ENCODE results near the gene PERP.

The PERP gene

GRCh38 chr6:138113588-138114210, 6.5 kb upstream of the PERP start:
- Histone ChIP-seq H3K9me3 (ENCODE audit: insufficient read depth, low read length) (no peaks in the 10 kb centered on the region), H3K4me3 (ENCODE audit: insufficient read length, low read depth) (no peak overlapping the region), H3K9ac (ENCODE audit: insufficient read length, low read depth) (no peak overlapping the region), H3K36me3 (ENCODE audit: insufficient read depth, insufficient read length, low read length) (no peaks in the 10 kb centered on the region), H3K4me1 (ENCODE audit: insufficient read depth, insufficient read length) (no peaks in the 10 kb centered on the region), H3K27me3 (ENCODE audit: insufficient read depth, insufficient read length) (peaks cover 4% of the 10 kb centered on the region)
- no peak for TF ChIP-seq YY1 (IDR thresholded peaks at IDR 0.05; ENCODE audit: insufficient read depth, insufficient read length)
- no peak for TF ChIP-seq ZNF274 (IDR thresholded peaks at IDR 0.05; ENCODE audit: low read depth, low read length)
- no peak for TF ChIP-seq SUZ12 (IDR thresholded peaks at IDR 0.05; ENCODE audit: extremely low read depth, insufficient read depth, insufficient read length)
- DNase-seq (ENCODE audit: low read depth, low spot score), result no peak

GRCh38 chr6:138110229-138110628, 3.0 kb upstream of the PERP start:
- no peak for DNase-seq (ENCODE audit: low read depth, low spot score)
- no peaks in the 10 kb centered on the region for H3K36me3 ChIP-seq (ENCODE audit: insufficient read depth, insufficient read length, low read length)

GRCh38 chr6:138109042-138109997, 2.1 kb upstream of the PERP start:
- peak; percentile 28 for DNase-seq (ENCODE audit: low read depth, low spot score)
- Histone ChIP-seq H3K9ac (ENCODE audit: insufficient read length, low read depth) (no peak overlapping the region), H3K4me1 (ENCODE audit: insufficient read depth, insufficient read length) (no peaks in the 10 kb centered on the region), H3K4me3 (ENCODE audit: insufficient read length, low read depth) (no peak overlapping the region), H3K36me3 (ENCODE audit: insufficient read depth, insufficient read length, low read length) (peaks cover 8% of the 10 kb centered on the region), H3K27me3 (ENCODE audit: insufficient read depth, insufficient read length) (peaks cover 17% of the 10 kb centered on the region), H3K9me3 (ENCODE audit: insufficient read depth, low read length) (no peaks in the 10 kb centered on the region)
- TF ChIP-seq SUZ12 (IDR thresholded peaks at IDR 0.05; ENCODE audit: extremely low read depth, insufficient read depth, insufficient read length) (no peak), ZNF274 (IDR thresholded peaks at IDR 0.05; ENCODE audit: low read depth, low read length) (no peak), YY1 (IDR thresholded peaks at IDR 0.05; ENCODE audit: insufficient read depth, insufficient read length) (no peak)

More at GRCh38 chr6:138110229-138110628, 3.0 kb upstream of the PERP start:
- Histone ChIP-seq H3K9me3 (ENCODE audit: insufficient read depth, low read length) (no peaks in the 10 kb centered on the region), H3K4me3 (ENCODE audit: insufficient read length, low read depth) (no peak overlapping the region), H3K4me1 (ENCODE audit: insufficient read depth, insufficient read length) (no peaks in the 10 kb centered on the region), H3K27me3 (ENCODE audit: insufficient read depth, insufficient read length) (peaks cover 17% of the 10 kb centered on the region), H3K9ac (ENCODE audit: insufficient read length, low read depth) (no peak overlapping the region)
- TF ChIP-seq ZNF274 (IDR thresholded peaks at IDR 0.05; ENCODE audit: low read depth, low read length) (no peak), SUZ12 (IDR thresholded peaks at IDR 0.05; ENCODE audit: extremely low read depth, insufficient read depth, insufficient read length) (no peak), YY1 (IDR thresholded peaks at IDR 0.05; ENCODE audit: insufficient read depth, insufficient read length) (no peak)

GRCh38 chr6:138107752-138108592, 753 bp upstream of the PERP start:
- H3K4me1 ChIP-seq (ENCODE audit: insufficient read depth, insufficient read length), result no peaks in the 10 kb centered on the region
- H3K27me3 ChIP-seq (ENCODE audit: insufficient read depth, insufficient read length), result peaks cover 17% of the 10 kb centered on the region
- peak overlapping the region; percentile 66 for H3K4me3 ChIP-seq (ENCODE audit: insufficient read length, low read depth)
- no peak for TF ChIP-seq YY1 (IDR thresholded peaks at IDR 0.05; ENCODE audit: insufficient read depth, insufficient read length)
- TF ChIP-seq ZNF274 (IDR thresholded peaks at IDR 0.05; ENCODE audit: low read depth, low read length), result no peak
- no peak for TF ChIP-seq SUZ12 (IDR thresholded peaks at IDR 0.05; ENCODE audit: extremely low read depth, insufficient read depth, insufficient read length)
- peaks cover 15% of the 10 kb centered on the region for H3K36me3 ChIP-seq (ENCODE audit: insufficient read depth, insufficient read length, low read length)
- peak overlapping the region; percentile 82 for H3K9ac ChIP-seq (ENCODE audit: insufficient read length, low read depth)
- no peak for DNase-seq (ENCODE audit: low read depth, low spot score)
- H3K9me3 ChIP-seq (ENCODE audit: insufficient read depth, low read length), result no peaks in the 10 kb centered on the region

GRCh38 chr6:138106665-138107077, 548 bp downstream of the PERP start:
- Histone ChIP-seq H3K27me3 (ENCODE audit: insufficient read depth, insufficient read length) (peaks cover 17% of the 10 kb centered on the region), H3K4me3 (ENCODE audit: insufficient read length, low read depth) (peak overlapping the region; percentile 66), H3K9ac (ENCODE audit: insufficient read length, low read depth) (peak overlapping the region; percentile 82), H3K36me3 (ENCODE audit: insufficient read depth, insufficient read length, low read length) (peaks cover 17% of the 10 kb centered on the region), H3K4me1 (ENCODE audit: insufficient read depth, insufficient read length) (no peaks in the 10 kb centered on the region), H3K9me3 (ENCODE audit: insufficient read depth, low read length) (no peaks in the 10 kb centered on the region)
- TF ChIP-seq ZNF274 (IDR thresholded peaks at IDR 0.05; ENCODE audit: low read depth, low read length) (no peak), YY1 (IDR thresholded peaks at IDR 0.05; ENCODE audit: insufficient read depth, insufficient read length) (no peak), SUZ12 (IDR thresholded peaks at IDR 0.05; ENCODE audit: extremely low read depth, insufficient read depth, insufficient read length) (no peak)
- DNase-seq (ENCODE audit: low read depth, low spot score), result no peak

- peak; percentile 44 for DNase-seq (ENCODE audit: low read depth, low spot score)
- TF ChIP-seq YY1 (IDR thresholded peaks at IDR 0.05; ENCODE audit: insufficient read depth, insufficient read length), result peak; percentile 26
- no peak for TF ChIP-seq ZNF274 (IDR thresholded peaks at IDR 0.05; ENCODE audit: low read depth, low read length)
- no peak for TF ChIP-seq SUZ12 (IDR thresholded peaks at IDR 0.05; ENCODE audit: extremely low read depth, insufficient read depth, insufficient read length)
- Histone ChIP-seq H3K36me3 (ENCODE audit: insufficient read depth, insufficient read length, low read length) (peaks cover 21% of the 10 kb centered on the region), H3K9me3 (ENCODE audit: insufficient read depth, low read length) (no peaks in the 10 kb centered on the region), H3K4me3 (ENCODE audit: insufficient read length, low read depth) (peak overlapping the region; percentile 66), H3K27me3 (ENCODE audit: insufficient read depth, insufficient read length) (peaks cover 17% of the 10 kb centered on the region), H3K9ac (ENCODE audit: insufficient read length, low read depth) (peak overlapping the region; percentile 82), H3K4me1 (ENCODE audit: insufficient read depth, insufficient read length) (no peaks in the 10 kb centered on the region)
Measured at GRCh38 chr6:138105880-138106664, 1.1 kb downstream of the PERP start.

Data from NT2/D1 (cell line).